PC-3 (cell line): ENCODE results near the gene TMEM256. TPM values are rescaled to one million over a fixed set of nuclear protein-coding genes. Genes with fewer than 3 reads are reported as not detected.

ENCODE experiments used
- ATAC-seq: fragments of 200-7000 bp; cut with Tn5 transposase; 2 replicates; pipeline ENCODE4 v1.9.1; 2020; ENCODE audit warnings: mild to moderate bottlenecking, moderate library complexity
- BruUV-seq: library from RNA; stranded (reverse); fragments of 400-500 nt; replicated peaks from 2 replicates; lab custom pipeline; 2021; lab: Mats Ljungman, UMichigan
- CTCF ChIA-PET: fragments of 300-600 bp; sonication (Branson Sonifier 250); formaldehyde crosslinking; loops from one replicate; lab custom pipeline; 2022; ENCODE audit warnings: antibody characterized with exemption; lab: Charles Lee
- POLR2A ChIA-PET: fragments of 300-600 bp; sonication (Branson Sonifier 250); formaldehyde crosslinking; loops from one replicate; lab custom pipeline; 2022; ENCODE audit warnings: antibody characterized with exemption; ENCODE audit not compliant: unreplicated experiment; lab: Charles Lee
- DNase-seq: peaks from one replicate; pipeline ENCODE4 v3.0.0-alpha.2; 2015
- H2AFZ ChIP-seq: fragments of 300-600 bp; sonication (generic); 2 replicates; pipeline ENCODE4 v1.6.0; 2016; ENCODE audit warnings: antibody characterized with exemption, low read length
- H3F3A ChIP-seq: fragments of 300-600 bp; sonication (generic); one replicate; pipeline ENCODE4 v1.6.0; 2017; ENCODE audit warnings: antibody characterized with exemption, low read length, control low read depth, mild to moderate bottlenecking; ENCODE audit not compliant: unreplicated experiment
- H3K27ac ChIP-seq: fragments of 300-600 bp; sonication (generic); 2 replicates; pipeline ENCODE4 v1.5.1; 2016; ENCODE audit warnings: mild to moderate bottlenecking, low read length
- H3K27me3 ChIP-seq: fragments of 300-600 bp; sonication (generic); 2 replicates; pipeline ENCODE4 v1.6.1; 2016; ENCODE audit warnings: low read length, mixed read lengths
- H3K36me3 ChIP-seq: fragments of 300-600 bp; sonication (generic); 2 replicates; pipeline ENCODE4 v1.6.1; 2016; ENCODE audit warnings: low read depth, mixed run types, low read length, mixed read lengths
- H3K4me1 ChIP-seq: fragments of 300-600 bp; sonication (generic); 2 replicates; pipeline ENCODE4 v1.5.1; 2016; ENCODE audit warnings: low read length; ENCODE audit not compliant: insufficient read depth
- H3K4me2 ChIP-seq: fragments of 300-600 bp; sonication (generic); 2 replicates; pipeline ENCODE4 v1.6.0; 2016; ENCODE audit warnings: low read length
- H3K4me3 ChIP-seq: fragments of 300-600 bp; sonication (generic); 2 replicates; pipeline ENCODE4 v1.5.1; 2016; ENCODE audit warnings: mild to moderate bottlenecking, low read length, mixed read lengths
- H3K79me2 ChIP-seq: fragments of 300-600 bp; sonication (generic); 2 replicates; pipeline ENCODE4 v1.6.1; 2017; ENCODE audit warnings: low read length, mixed read lengths
- H3K9ac ChIP-seq: fragments of 300-600 bp; sonication (generic); 2 replicates; pipeline ENCODE4 v1.6.0; 2016; ENCODE audit warnings: mild to moderate bottlenecking, low read length
- H3K9me2 ChIP-seq: fragments of 300-600 bp; sonication (generic); replicated peaks from 2 replicates; pipeline ENCODE4 v1.6.1; 2016; ENCODE audit warnings: mixed run types, low read length, mixed read lengths
- H3K9me3 ChIP-seq: fragments of 300-600 bp; sonication (generic); 2 replicates; pipeline ENCODE4 v1.6.1; 2016; ENCODE audit warnings: low read length, mixed read lengths
- H4K20me1 ChIP-seq: fragments of 300-600 bp; sonication (generic); 2 replicates; pipeline ENCODE4 v1.6.1; 2016; ENCODE audit warnings: low read length, mixed read lengths
- CTCF ChIP-seq: fragments of 300-600 bp; sonication (generic); conservative IDR thresholded peaks from 2 replicates; pipeline ENCODE4 v1.5.1; 2017; ENCODE audit warnings: antibody characterized with exemption, low read depth, mild to moderate bottlenecking, low read length
- EZH2 ChIP-seq: fragments of 300-600 bp; sonication (generic); IDR thresholded peaks from one replicate; pipeline ENCODE4 v1.6.1; 2017; ENCODE audit warnings: antibody characterized with exemption, mild to moderate bottlenecking, low read length; ENCODE audit not compliant: unreplicated experiment
- EZH2phosphoT487 ChIP-seq: fragments of 300-600 bp; sonication (generic); IDR thresholded peaks from 2 replicates; pipeline ENCODE4 v1.6.1; 2018; ENCODE audit warnings: mild to moderate bottlenecking, antibody characterized with exemption, low read length, borderline replicate concordance
- intact Hi-C: fragments of 100-400 bp; cut with micrococcal nuclease; formaldehyde crosslinking; loops from 2 replicates; pipeline ENCODE4 v1.9.0; 2023
- total RNA-seq: library from RNA; depleted of rRNA; stranded (reverse); fragments of >200 nt; gene quantifications from 2 replicates; pipeline ENCODE4 v1.2.3, GENCODE V29; 2014

Gene TMEM256
- total RNA-seq, 1 experiment from 2014 or later: 82.4 TPM

DNA sequence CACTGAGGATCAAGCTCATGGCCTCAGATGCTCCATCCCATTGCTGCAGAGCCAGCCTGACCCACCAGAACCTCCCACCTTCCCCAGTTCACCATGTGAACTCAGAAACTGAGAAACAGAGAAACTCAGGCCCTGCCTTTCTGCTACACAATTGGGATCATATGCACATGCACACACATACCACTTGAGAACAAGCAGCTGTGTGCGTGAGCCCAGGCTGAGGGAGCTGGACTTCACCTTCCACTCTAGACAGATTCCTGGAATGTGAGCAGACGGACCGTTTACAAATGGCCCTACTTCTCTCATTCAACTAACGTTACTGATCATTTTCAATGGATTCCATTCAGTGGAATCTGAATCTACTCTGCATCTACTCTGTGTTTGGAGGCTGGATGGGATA, 19.8 kb upstream of the TMEM256 start:
- intact Hi-C loops: no loop called here
- H4K20me1 ChIP-seq: no peaks in the 10 kb centered on the region
- H3K4me3 ChIP-seq: no peak overlapping the region
- H3K79me2 ChIP-seq: no peaks in the 10 kb centered on the region
- TF ChIP-seq CTCF: no peak
- no peak for TF ChIP-seq EZH2phosphoT487
- no peak for TF ChIP-seq EZH2
- no peak for ATAC-seq
- no peaks in the 10 kb centered on the region for H3K27me3 ChIP-seq
- no peak overlapping the region for H3K27ac ChIP-seq
- POLR2A ChIA-PET: no interaction called here
- H3K4me2 ChIP-seq: no peak overlapping the region
- H3K9me3 ChIP-seq: no peaks in the 10 kb centered on the region
- no peaks in the 10 kb centered on the region for H3F3A ChIP-seq
- H2AFZ ChIP-seq: no peak overlapping the region
- H3K9ac ChIP-seq: no peak overlapping the region
- H3K36me3 ChIP-seq: no peaks in the 10 kb centered on the region
- no peaks in the 10 kb centered on the region for H3K4me1 ChIP-seq
- BruUV-seq: no TSS peak
- CTCF ChIA-PET: no interaction called here
- no peaks in the 10 kb centered on the region for H3K9me2 ChIP-seq
- DNase-seq: no peak

GRCh38 chr17:7421186-7421585, 17.3 kb upstream of the TMEM256 start:
- intact Hi-C loops: no loop called here
- BruUV-seq: no TSS peak
- H3K79me2 ChIP-seq: no peaks in the 10 kb centered on the region
- TF ChIP-seq CTCF (no peak), EZH2 (no peak), EZH2phosphoT487 (no peak)
- ATAC-seq (no peak), DNase-seq (no peak)
- H3K9me3 ChIP-seq: no peaks in the 10 kb centered on the region
- H3K27me3 ChIP-seq: no peaks in the 10 kb centered on the region
- H2AFZ ChIP-seq: no peak overlapping the region
- no peaks in the 10 kb centered on the region for H3K9me2 ChIP-seq
- no peak overlapping the region for H3K4me3 ChIP-seq
- H4K20me1 ChIP-seq: no peaks in the 10 kb centered on the region
- H3K27ac ChIP-seq: no peak overlapping the region
- H3K4me1 ChIP-seq: no peaks in the 10 kb centered on the region
- ChIA-PET POLR2A (no interaction called here), CTCF (no interaction called here)
- H3F3A ChIP-seq: no peaks in the 10 kb centered on the region
- no peaks in the 10 kb centered on the region for H3K36me3 ChIP-seq
- no peak overlapping the region for H3K4me2 ChIP-seq
- H3K9ac ChIP-seq: no peak overlapping the region

DNA sequence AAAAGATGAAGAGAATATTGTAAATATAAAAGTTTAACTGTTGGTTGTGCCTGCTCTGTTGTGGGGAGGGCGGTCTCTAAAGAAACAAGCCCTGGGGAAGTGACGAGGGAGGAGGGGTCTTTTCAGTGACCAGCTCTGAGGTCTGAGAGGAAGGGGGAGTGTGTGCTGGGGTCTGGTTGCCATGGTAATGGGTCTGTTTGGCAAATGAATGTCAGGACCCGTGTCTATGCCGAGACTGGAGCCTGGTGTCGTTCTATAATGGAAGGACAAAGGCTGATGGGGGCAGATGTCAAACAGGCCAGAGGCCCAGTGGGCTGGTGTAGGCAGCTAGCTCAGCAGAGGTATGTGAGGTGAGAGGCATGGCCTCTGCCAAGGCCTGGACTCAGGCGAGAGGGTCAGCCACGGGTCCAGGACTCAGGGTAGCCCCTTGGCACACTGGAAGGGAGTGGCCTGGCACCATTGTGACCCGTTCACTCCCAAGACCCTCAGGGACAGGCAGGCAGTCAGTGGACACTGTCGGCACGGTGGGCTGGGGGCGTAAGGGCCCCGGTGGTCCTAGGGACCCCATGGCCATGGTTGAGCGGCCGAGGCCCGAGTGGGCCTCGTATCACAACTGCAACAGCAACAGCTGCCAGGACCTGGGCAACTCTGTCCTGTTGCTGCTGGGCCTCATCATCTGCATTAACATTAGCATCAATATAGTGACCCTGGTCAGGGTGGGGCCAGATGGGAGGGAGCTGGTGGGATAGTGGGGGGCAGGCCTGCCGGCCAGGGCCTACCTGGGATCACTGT, 16.1 kb upstream of the TMEM256 start, which contains the start of gene SPEM1:
SPEM1 (plus strand) TSS at position 506 of the 792 bp plus-strand sequence; CDS start at position 567, 61 bp downstream.
- Histone ChIP-seq H3K4me3 (no peak within 1 kb of the TSS), H3K27ac (no peak within 1 kb of the TSS), H2AFZ (no peak within 1 kb of the TSS), H3K27me3 (no peaks in the 10 kb centered on the region), H3K4me2 (no peak within 1 kb of the TSS), H4K20me1 (no peaks in the 10 kb centered on the region), H3K9me2 (no peaks in the 10 kb centered on the region), H3F3A (no peaks in the 10 kb centered on the region), H3K9ac (no peak within 1 kb of the TSS), H3K9me3 (no peaks in the 10 kb centered on the region), H3K36me3 (no peaks in the 10 kb centered on the region), H3K79me2 (no peaks in the 10 kb centered on the region), H3K4me1 (no peaks in the 10 kb centered on the region)
- TF ChIP-seq CTCF: no peak
- no peak for TF ChIP-seq EZH2
- TF ChIP-seq EZH2phosphoT487: no peak
- DNase-seq (no peak), ATAC-seq (no peak)
- CTCF ChIA-PET: no interaction called here
- intact Hi-C loops: no loop called here
- no TSS peak for BruUV-seq
- POLR2A ChIA-PET: no interaction called here
